ENCODE results near the gene SIX3. TPM values are rescaled to one million over a fixed set of nuclear protein-coding genes. Genes with fewer than 3 reads are reported as not detected.

The SIX3 gene
- total RNA-seq, 1 donor = not detected

DNA sequence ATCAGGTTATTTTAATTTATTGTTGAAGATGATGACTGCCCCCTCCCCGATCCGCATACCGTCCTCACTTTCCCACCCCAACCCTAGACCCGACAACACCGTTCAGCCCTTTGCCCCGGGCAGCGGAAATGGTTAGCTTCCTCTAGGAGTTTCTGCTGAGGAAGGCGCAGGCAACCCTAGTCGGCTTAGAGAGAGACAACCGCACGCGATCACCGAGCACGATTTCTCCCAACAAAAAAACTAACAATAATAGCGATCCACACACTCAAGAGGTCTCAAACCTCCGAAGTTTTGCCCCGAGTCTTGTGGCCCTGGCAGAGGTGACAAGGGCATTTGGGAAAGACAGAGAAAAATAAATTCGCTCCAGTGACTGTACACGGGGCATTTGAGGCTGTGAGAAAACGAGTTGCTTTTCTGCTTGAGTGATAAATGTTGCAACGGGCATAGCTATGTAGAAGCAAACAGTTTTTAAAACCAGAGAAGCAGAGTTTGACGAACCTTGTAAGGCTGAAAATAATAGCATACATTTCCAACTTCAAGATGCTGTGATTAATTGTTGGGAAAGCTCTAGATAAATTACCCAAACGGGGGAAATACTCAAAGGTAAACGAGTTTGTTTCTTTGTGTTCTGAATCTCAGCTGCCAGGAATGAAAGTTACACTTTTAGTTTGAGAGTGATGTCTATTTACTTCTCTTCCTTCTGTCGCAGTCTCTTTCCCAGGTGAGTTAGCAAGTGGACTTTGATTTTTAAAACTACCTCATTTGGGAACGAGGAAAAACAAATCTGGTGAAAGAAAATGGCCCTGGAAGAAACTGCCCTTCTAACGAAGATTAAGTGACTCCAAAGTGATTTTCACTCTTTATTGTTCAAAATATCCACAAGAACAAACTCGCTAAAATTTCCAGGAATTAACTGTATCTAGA, 11.0 kb upstream of the SIX3 start:
- no peak overlapping the region for H2AFZ ChIP-seq (ENCODE audit: low read length)
- no peaks in the 10 kb centered on the region for H3K79me2 ChIP-seq (ENCODE audit: insufficient read depth, low read length)
- H3K27me3 ChIP-seq (ENCODE audit: insufficient read depth, low read length) = peaks cover 93% of the 10 kb centered on the region
- no peak overlapping the region for H3K27ac ChIP-seq (ENCODE audit: low read depth, low read length)
- H3K36me3 ChIP-seq (ENCODE audit: insufficient read depth, low read length) = no peaks in the 10 kb centered on the region
- TF ChIP-seq, protein P1, sequence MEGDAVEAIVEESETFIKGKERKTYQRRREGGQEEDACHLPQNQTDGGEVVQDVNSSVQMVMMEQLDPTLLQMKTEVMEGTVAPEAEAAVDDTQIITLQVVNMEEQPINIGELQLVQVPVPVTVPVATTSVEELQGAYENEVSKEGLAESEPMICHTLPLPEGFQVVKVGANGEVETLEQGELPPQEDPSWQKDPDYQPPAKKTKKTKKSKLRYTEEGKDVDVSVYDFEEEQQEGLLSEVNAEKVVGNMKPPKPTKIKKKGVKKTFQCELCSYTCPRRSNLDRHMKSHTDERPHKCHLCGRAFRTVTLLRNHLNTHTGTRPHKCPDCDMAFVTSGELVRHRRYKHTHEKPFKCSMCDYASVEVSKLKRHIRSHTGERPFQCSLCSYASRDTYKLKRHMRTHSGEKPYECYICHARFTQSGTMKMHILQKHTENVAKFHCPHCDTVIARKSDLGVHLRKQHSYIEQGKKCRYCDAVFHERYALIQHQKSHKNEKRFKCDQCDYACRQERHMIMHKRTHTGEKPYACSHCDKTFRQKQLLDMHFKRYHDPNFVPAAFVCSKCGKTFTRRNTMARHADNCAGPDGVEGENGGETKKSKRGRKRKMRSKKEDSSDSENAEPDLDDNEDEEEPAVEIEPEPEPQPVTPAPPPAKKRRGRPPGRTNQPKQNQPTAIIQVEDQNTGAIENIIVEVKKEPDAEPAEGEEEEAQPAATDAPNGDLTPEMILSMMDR (IDR thresholded peaks at IDR 0.05; ENCODE audit: extremely low read depth, low read depth, low read length) = no peak
- H3K4me2 ChIP-seq (ENCODE audit: insufficient read depth, low read length) = no peak overlapping the region
- H3K4me1 ChIP-seq (ENCODE audit: insufficient read depth, low read length) = no peaks in the 10 kb centered on the region
- no peaks in the 10 kb centered on the region for H4K20me1 ChIP-seq (ENCODE audit: insufficient read depth, low read length)
- H3K4me3 ChIP-seq (ENCODE audit: insufficient read depth, low read length) = no peak overlapping the region
- H3K9me3 ChIP-seq (ENCODE audit: low read depth, low read length) = no peaks in the 10 kb centered on the region
- no peak for DNase-seq (ENCODE audit: insufficient read length, low spot score, missing footprints)

DNA sequence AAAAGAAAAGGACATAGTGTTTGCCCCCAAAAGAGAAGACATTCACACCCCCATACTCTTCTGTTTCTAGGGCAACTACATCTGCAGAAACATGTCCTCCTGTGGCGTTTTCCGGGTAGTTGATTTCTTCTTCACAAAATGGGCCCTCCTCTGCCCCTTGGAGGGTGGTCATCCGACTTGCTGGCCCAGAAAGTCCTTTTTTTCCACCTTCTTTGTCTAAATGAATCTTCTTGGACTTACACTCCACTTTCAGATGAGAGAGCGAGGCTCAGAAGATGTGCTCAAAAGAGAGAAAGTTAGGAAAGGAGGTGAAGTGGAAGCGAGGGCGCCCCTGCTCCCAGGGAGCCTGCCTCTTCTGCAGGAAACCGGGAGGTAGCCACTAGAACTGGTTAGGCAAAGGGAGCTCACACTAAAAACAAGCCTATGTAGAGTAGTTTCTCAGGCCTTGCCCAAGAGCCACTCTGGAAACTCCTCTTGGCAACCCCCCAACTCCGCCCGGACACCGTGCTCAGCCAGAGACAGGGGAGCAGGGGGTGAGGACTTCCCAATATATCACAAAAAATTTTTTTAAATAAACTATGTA, 10.2 kb upstream of the SIX3 start:
- TF ChIP-seq, protein P1 (IDR thresholded peaks at IDR 0.05; ENCODE audit: extremely low read depth, low read depth, low read length) = no peak
- H3K4me3 ChIP-seq (ENCODE audit: insufficient read depth, low read length) = no peak overlapping the region
- H3K4me1 ChIP-seq (ENCODE audit: insufficient read depth, low read length) = no peaks in the 10 kb centered on the region
- H3K36me3 ChIP-seq (ENCODE audit: insufficient read depth, low read length) = no peaks in the 10 kb centered on the region
- no peaks in the 10 kb centered on the region for H4K20me1 ChIP-seq (ENCODE audit: insufficient read depth, low read length)
- no peak overlapping the region for H3K27ac ChIP-seq (ENCODE audit: low read depth, low read length)
- no peak overlapping the region for H2AFZ ChIP-seq (ENCODE audit: low read length)
- no peaks in the 10 kb centered on the region for H3K79me2 ChIP-seq (ENCODE audit: insufficient read depth, low read length)
- peaks cover 88% of the 10 kb centered on the region for H3K27me3 ChIP-seq (ENCODE audit: insufficient read depth, low read length)
- no peaks in the 10 kb centered on the region for H3K9me3 ChIP-seq (ENCODE audit: low read depth, low read length)
- DNase-seq (ENCODE audit: insufficient read length, low spot score, missing footprints) = no peak
- no peak overlapping the region for H3K4me2 ChIP-seq (ENCODE audit: insufficient read depth, low read length)

DNA sequence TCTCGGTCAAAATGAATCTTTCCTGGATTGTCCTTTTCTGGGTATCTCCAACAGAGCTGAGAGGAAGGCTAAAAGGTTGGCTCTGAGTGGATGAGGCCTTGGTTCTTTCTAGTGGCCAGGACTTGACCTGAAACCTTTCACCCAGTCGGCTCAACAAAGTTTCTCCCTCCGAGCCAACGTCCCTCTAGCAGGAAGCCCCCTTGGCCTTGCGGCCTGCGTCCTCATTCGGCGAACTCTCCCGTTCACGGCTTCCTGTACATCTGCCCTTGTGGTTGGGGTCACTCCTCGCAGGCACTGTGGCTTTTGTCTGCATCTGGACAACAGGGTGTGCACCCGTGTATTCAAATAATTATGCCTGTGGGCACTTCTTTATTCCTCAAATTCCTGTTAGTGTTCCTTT, 9.4 kb upstream of the SIX3 start:
- Histone ChIP-seq H3K4me3 (ENCODE audit: insufficient read depth, low read length) (no peak overlapping the region), H3K4me1 (ENCODE audit: insufficient read depth, low read length) (no peaks in the 10 kb centered on the region), H2AFZ (ENCODE audit: low read length) (no peak overlapping the region), H3K79me2 (ENCODE audit: insufficient read depth, low read length) (no peaks in the 10 kb centered on the region), H3K9me3 (ENCODE audit: low read depth, low read length) (no peaks in the 10 kb centered on the region), H4K20me1 (ENCODE audit: insufficient read depth, low read length) (no peaks in the 10 kb centered on the region), H3K27me3 (ENCODE audit: insufficient read depth, low read length) (peaks cover 90% of the 10 kb centered on the region), H3K27ac (ENCODE audit: low read depth, low read length) (no peak overlapping the region), H3K4me2 (ENCODE audit: insufficient read depth, low read length) (no peak overlapping the region), H3K36me3 (ENCODE audit: insufficient read depth, low read length) (no peaks in the 10 kb centered on the region)
- TF ChIP-seq, protein P1 (IDR thresholded peaks at IDR 0.05; ENCODE audit: extremely low read depth, low read depth, low read length) = no peak
- no peak for DNase-seq (ENCODE audit: insufficient read length, low spot score, missing footprints)
